CD4-positive, alpha-beta T cell (primary cell): Measurements from ENCODE around the gene TOP2B. TPM values are rescaled to one million over a fixed set of nuclear protein-coding genes. Genes with fewer than 3 reads are reported as not detected.

ENCODE experiments used
- ATAC-seq: fragments of 200-7000 bp; cut with Tn5 transposase; one replicate; pipeline ENCODE4 v1.10.0; 2022; ENCODE audit warnings: mild to moderate bottlenecking; ENCODE audit not compliant: poor library complexity
- CTCF ChIA-PET: fragments of 350-600 bp; sonication (Branson Sonifier 250); formaldehyde crosslinking; loops from one replicate; lab custom pipeline; 2021; ENCODE audit warnings: antibody characterized with exemption, inconsistent platforms; lab: Charles Lee
- POLR2A ChIA-PET: fragments of 350-600 bp; sonication (Branson Sonifier 250); formaldehyde crosslinking; loops from one replicate; lab custom pipeline; 2021; ENCODE audit warnings: antibody characterized with exemption, inconsistent platforms; lab: Charles Lee
- DNase-seq, 14 experiments: peaks; one replicate each; pipeline ENCODE4 v3.0.0-alpha.2; 2013 to 2020; ENCODE audit warnings: mixed read lengths in 2 of 14
- H3K27ac ChIP-seq, 2 donors: one replicate each; pipeline versions ENCODE4 v1.5.1 to v1.7.0; 2013; ENCODE audit warnings: low read length in 2 of 2, low read depth in 1 of 2, mild to moderate bottlenecking in 1 of 2
- H3K27me3 ChIP-seq, 2 experiments: 1 replicate in 1 of 2; 2 replicates in 1 of 2; pipeline versions ENCODE4 v1.6.1 to v1.7.0; 2013; ENCODE audit warnings: low read length in 2 of 2, control low read depth in 1 of 2, mild to moderate bottlenecking in 1 of 2, moderate library complexity in 1 of 2; ENCODE audit not compliant: insufficient read depth in 2 of 2, control insufficient read depth in 1 of 2
- H3K36me3 ChIP-seq: one replicate; pipeline ENCODE4 v1.6.1; 2013; ENCODE audit warnings: low read length, control low read depth; ENCODE audit not compliant: insufficient read depth
- H3K4me1 ChIP-seq: one replicate; pipeline ENCODE4 v1.6.1; 2013; ENCODE audit warnings: low read length, control low read depth; ENCODE audit not compliant: insufficient read depth
- H3K4me3 ChIP-seq: one replicate; pipeline ENCODE4 v1.5.1; 2013; ENCODE audit warnings: mild to moderate bottlenecking, low read length, moderate library complexity
- H3K9me3 ChIP-seq, 2 experiments: 1 replicate in 1 of 2; 2 replicates in 1 of 2; pipeline versions ENCODE4 v1.6.1 to v1.7.0; 2013; ENCODE audit warnings: low read length in 2 of 2, mild to moderate bottlenecking in 2 of 2, control low read depth in 1 of 2, moderate library complexity in 1 of 2; ENCODE audit not compliant: control insufficient read depth in 1 of 2, insufficient read depth in 1 of 2
- H3K27ac Mint-ChIP-seq: one replicate; pipeline ENCODE4 v1.8.0; 2020; ENCODE audit warnings: mixed read lengths
- H3K27me3 Mint-ChIP-seq: one replicate; pipeline ENCODE4 v1.8.0; 2021; ENCODE audit warnings: mixed read lengths
- H3K36me3 Mint-ChIP-seq: one replicate; pipeline ENCODE4 v1.8.0; 2021; ENCODE audit warnings: low read depth, mixed read lengths
- H3K4me1 Mint-ChIP-seq: one replicate; pipeline ENCODE4 v1.8.0; 2021; ENCODE audit warnings: low read depth, mixed read lengths
- H3K4me3 Mint-ChIP-seq: one replicate; pipeline ENCODE4 v1.8.0; 2020; ENCODE audit warnings: mild to moderate bottlenecking, mixed read lengths
- H3K9me3 Mint-ChIP-seq: one replicate; pipeline ENCODE4 v1.8.0; 2020; ENCODE audit warnings: mixed read lengths
- intact Hi-C, 2 experiments: fragments of 100-400 bp; cut with DNase I in 1 of 2; cut with micrococcal nuclease in 1 of 2; formaldehyde crosslinking; loops; one replicate each; pipeline versions ENCODE4 v1.15.1 to v1.9.0; 2023 to 2025; cut with DNase I, micrococcal nuclease
- total RNA-seq, 174 experiments: library from RNA in 2 of 174; stranded (reverse) in 2 of 174; gene quantifications; one replicate each; pipeline ENCODE4 v1.2.3 and lab custom pipeline; 2021 to 2026
- TF ChIP-seq, protein P1 (sequence below): fragments of 200-600 bp; IDR thresholded peaks from one replicate; pipeline ENCODE4 v1.8.0; 2022; ENCODE audit warnings: antibody characterized with exemption, mild to moderate bottlenecking

Gene TOP2B
- total RNA-seq, 2 experiments from 2014 or later: 79.7 to 80.4 TPM

- TF ChIP-seq, protein P1, sequence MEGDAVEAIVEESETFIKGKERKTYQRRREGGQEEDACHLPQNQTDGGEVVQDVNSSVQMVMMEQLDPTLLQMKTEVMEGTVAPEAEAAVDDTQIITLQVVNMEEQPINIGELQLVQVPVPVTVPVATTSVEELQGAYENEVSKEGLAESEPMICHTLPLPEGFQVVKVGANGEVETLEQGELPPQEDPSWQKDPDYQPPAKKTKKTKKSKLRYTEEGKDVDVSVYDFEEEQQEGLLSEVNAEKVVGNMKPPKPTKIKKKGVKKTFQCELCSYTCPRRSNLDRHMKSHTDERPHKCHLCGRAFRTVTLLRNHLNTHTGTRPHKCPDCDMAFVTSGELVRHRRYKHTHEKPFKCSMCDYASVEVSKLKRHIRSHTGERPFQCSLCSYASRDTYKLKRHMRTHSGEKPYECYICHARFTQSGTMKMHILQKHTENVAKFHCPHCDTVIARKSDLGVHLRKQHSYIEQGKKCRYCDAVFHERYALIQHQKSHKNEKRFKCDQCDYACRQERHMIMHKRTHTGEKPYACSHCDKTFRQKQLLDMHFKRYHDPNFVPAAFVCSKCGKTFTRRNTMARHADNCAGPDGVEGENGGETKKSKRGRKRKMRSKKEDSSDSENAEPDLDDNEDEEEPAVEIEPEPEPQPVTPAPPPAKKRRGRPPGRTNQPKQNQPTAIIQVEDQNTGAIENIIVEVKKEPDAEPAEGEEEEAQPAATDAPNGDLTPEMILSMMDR: no peak
- DNase-seq (no peak), ATAC-seq (no peak)
- Histone ChIP-seq H3K27me3 (no peaks in the 10 kb centered on the region), H3K27ac (no peak overlapping the region), H3K9me3 (no peaks in the 10 kb centered on the region), H3K4me1 (no peaks in the 10 kb centered on the region), H3K4me3 (no peak overlapping the region), H3K36me3 (no peaks in the 10 kb centered on the region)
- peaks cover 13% of the 10 kb centered on the region for H3K27me3 Mint-ChIP-seq
- CTCF ChIA-PET: interaction anchor here (0.9 kb wide), 1 partner anchor 8 kb away, joined by 4 read pairs; no protein-coding TSS in a partner anchor
- H3K9me3 Mint-ChIP-seq: no peaks in the 10 kb centered on the region
- no peaks in the 10 kb centered on the region for H3K4me1 Mint-ChIP-seq
- intact Hi-C loops: no loop called here
- no peaks in the 10 kb centered on the region for H3K36me3 Mint-ChIP-seq
- H3K4me3 Mint-ChIP-seq: no peak overlapping the region
- POLR2A ChIA-PET: interaction anchor here (0.7 kb wide), 1 partner anchor 198 kb away, joined by 3 read pairs; the partner anchor contains the start of gene NGLY1
- no peak overlapping the region for H3K27ac Mint-ChIP-seq
Measured at GRCh38 chr3:25585361-25586166, 79.1 kb downstream of the TOP2B start.

DNA sequence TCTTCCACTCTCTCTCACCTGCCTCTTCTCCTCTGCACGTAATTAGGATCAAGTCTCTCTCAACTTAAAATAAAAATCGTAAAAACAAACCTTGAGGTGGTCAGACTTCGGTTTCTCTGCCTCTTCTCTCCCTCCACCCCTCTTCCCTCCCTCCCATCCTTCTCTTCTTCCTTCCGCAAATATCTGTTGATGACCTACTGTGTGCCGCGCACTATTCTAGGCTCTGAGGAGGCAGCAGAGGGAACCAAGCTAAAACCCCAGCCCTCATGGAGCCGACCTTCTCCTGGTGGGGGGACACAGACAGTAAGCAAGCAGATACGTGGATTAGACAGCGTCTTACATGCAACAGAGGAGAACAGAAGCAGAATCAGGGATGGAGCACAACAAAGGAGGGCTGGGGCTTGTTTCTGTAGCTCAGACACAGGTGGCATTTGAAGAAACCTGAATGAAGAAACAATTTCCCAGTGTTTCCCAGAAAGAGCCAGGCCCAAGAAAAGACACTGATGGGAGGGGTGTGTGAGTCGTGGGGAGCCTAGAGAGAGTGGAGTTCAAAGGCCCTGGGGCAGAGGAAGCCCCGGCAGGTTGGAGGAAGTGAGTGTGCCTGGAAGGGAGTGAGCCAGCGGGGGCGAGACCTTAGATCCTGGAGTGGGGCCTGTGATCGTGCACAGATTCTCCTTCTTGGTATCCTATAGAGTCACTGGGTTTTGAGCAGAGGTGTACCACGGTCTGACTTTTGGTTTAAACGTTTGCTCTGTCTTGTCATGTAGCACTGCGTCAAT lies 80.5 kb downstream of the TOP2B start:
- Histone ChIP-seq H3K4me1 (no peaks in the 10 kb centered on the region), H3K9me3 (no peaks in the 10 kb centered on the region), H3K27ac (no peak overlapping the region), H3K27me3 (no peaks in the 10 kb centered on the region), H3K4me3 (no peak overlapping the region), H3K36me3 (no peaks in the 10 kb centered on the region)
- Mint-ChIP-seq H3K27ac (no peak overlapping the region), H3K4me1 (no peaks in the 10 kb centered on the region), H3K9me3 (no peaks in the 10 kb centered on the region), H3K27me3 (peaks cover 13% of the 10 kb centered on the region), H3K36me3 (no peaks in the 10 kb centered on the region), H3K4me3 (no peak overlapping the region)
- ATAC-seq (no peak), DNase-seq (no peak)
- CTCF ChIA-PET: no interaction called here
- TF ChIP-seq, protein P1: no peak
- intact Hi-C loops: no loop called here
- POLR2A ChIA-PET: no interaction called here

- CTCF ChIA-PET: no interaction called here
- H3K4me3 Mint-ChIP-seq: no peak overlapping the region
- H3K4me3 ChIP-seq: no peak overlapping the region
Measured at GRCh38 chr3:25583343-25583742, 81.4 kb downstream of the TOP2B start.

More at GRCh38 chr3:25583343-25583742, 81.4 kb downstream of the TOP2B start:
- Mint-ChIP-seq H3K27me3 (peaks cover 13% of the 10 kb centered on the region), H3K27ac (no peak overlapping the region), H3K9me3 (no peaks in the 10 kb centered on the region), H3K4me1 (no peaks in the 10 kb centered on the region), H3K36me3 (no peaks in the 10 kb centered on the region)
- H3K9me3 ChIP-seq: no peaks in the 10 kb centered on the region
- no peaks in the 10 kb centered on the region for H3K36me3 ChIP-seq
- intact Hi-C loops: no loop called here
- no peak for ATAC-seq
- TF ChIP-seq, protein P1: no peak
- POLR2A ChIA-PET: no interaction called here
- DNase-seq: no peak
- H3K27me3 ChIP-seq: no peaks in the 10 kb centered on the region
- no peak overlapping the region for H3K27ac ChIP-seq
- no peaks in the 10 kb centered on the region for H3K4me1 ChIP-seq
